GM18505 (cell line): Measurements from ENCODE around the gene NKAIN2.
"Not testable (repeated sequence)": the region's sequence is repeated elsewhere in the genome, so short reads cannot be mapped to it uniquely, and the experiment has no call there.

Experiments used
- ATAC-seq: cut with Tn5 transposase; IDR thresholded peaks from one replicate; pipeline ENCODE4 v1.9.1; 2021; ENCODE audit not compliant: unreplicated experiment
- POLR2A ChIP-seq: IDR thresholded peaks from 4 replicates; pipeline ENCODE4 v1.6.1; 2011; ENCODE audit warnings: borderline replicate concordance; ENCODE audit not compliant: insufficient read depth, insufficient read length; ENCODE audit errors: extremely low read depth

The NKAIN2 gene

DNA sequence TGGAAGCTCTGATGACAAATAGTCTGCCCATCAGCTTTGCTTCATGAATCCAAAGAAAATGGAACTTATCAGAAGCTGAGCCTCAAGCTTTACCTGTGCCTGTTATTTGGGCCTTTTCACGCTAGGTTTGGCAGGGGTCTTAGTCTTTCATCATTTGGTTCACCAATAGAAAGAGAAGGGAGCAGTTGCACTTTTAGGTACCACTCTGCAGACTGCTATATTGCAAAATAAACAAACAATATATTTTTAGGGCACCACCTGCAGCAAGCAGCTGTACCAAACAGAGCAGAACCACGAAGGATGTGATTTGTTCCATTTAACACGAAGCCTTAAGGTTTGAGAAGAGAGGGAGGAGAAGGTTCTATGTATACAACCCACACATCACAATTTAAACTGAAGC is 867.1 kb downstream of the NKAIN2 start:
- no peak for TF ChIP-seq POLR2A
- ATAC-seq = no peak

DNA sequence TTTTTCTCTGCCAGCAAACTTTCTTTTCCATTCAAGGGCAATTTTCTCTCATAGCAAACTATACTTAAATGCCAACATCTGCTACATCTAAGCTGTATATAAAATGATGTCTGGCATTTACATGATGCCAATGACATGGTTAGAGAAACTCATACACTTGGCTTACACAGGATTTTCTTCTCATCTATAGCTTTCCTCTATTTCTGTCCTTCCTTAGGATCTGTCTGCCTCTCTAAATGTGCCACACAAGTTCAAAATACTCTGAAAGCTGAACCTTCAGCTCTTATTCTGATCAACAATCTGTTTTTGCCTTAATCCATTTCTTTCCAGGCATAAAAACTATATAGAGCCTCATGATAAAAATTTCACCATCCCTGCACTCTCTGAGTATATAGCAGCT is 867.7 kb downstream of the NKAIN2 start:
- no peak for TF ChIP-seq POLR2A
- ATAC-seq = no peak

DNA sequence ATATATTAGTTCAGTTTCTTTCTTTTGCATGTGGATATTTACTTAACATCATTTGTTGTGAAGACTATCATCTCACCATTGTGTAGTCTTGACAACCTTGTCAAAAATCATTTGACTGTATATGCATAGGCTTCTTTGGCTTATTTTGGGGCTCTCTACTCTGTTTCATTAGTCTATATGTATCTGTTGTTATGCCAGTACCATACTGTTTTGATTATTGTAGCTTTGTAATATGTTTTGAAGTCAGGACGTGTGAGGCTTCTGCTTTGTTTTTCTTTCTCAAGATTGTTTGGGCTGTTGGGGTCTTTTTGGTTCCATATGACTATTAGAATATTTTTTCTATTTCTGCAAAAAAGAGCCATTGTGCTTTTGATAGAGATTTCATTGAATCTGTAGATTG is 870.4 kb downstream of the NKAIN2 start:
- ATAC-seq = no peak
- no peak for TF ChIP-seq POLR2A

DNA sequence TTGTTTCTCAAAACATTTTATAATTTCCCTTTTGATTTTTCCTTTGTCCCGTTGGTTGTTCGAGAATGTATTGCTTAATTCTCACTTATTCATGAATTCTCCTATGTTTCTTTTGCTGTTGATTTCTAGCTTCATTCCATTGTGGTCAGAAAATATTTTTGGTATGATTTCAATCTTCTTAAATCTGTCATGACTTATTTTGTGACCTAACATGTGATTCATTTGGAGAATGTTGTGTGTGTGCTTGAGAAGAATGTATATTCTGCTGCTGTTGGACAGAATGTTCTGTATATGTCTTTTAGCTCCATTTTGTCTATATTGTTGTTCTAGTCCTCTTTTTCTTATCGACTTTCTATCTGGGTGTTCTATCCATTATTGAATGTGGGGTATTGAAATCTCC is 872.4 kb downstream of the NKAIN2 start:
- TF ChIP-seq POLR2A = no peak
- ATAC-seq = no peak

DNA sequence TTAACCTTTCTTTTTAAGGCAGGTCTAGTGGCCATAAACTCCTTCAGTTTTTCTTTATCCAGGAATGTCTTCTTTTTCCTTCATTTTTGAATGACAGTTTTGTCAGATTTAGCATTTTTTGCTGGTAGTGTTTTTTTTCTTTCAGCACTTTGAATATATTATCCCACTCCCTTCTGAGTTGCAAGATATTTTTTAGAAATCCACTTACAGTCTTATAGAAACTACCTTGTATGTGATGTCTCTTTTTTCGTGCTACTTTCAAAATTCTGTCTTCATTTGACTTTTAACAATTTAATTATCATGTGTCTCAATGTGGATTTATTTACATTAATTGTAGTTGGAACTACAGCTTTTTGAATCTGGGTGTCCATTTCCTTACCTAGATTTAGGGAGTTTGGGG is 874.2 kb downstream of the NKAIN2 start:
- TF ChIP-seq POLR2A = no peak
- no peak for ATAC-seq

DNA sequence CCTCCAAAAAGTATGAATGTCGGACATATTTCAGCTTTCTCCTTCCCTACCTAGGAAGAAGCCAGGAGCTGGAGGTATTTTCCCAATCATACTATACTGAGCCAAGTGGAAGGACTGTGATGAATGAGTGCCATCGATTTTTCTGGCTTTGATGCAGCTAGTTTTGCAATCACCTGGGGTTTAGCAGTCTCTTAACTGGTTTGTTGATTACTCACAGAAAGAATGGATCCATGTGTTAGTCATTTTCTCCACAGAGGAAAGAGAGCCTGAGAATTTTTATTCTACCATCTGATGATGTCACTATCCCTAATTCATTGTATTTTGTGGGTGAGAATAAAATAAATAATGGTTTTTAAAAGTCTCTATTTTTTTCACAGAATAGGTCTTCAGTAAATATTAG is 875.7 kb downstream of the NKAIN2 start:
- no peak for TF ChIP-seq POLR2A
- ATAC-seq = no peak

DNA sequence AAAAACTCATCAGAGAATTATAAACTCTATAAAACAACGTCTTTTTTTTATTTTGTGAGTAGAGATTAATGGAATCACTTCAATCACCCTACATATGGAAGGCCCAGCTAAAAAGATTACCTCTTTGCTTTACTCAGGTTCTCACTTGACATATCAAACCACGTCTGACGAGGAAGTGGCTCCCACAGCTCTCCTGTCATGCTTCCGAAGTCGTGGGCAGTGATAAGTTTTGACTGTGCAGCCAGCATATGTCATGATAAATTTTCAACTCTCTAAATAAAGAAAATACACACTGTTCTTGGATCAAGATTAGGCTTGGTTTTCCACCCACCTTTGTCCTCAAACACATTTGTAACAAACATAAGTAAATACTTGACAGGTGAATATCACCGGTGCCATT is 879.1 kb downstream of the NKAIN2 start:
- no peak for ATAC-seq
- TF ChIP-seq POLR2A = no peak

DNA sequence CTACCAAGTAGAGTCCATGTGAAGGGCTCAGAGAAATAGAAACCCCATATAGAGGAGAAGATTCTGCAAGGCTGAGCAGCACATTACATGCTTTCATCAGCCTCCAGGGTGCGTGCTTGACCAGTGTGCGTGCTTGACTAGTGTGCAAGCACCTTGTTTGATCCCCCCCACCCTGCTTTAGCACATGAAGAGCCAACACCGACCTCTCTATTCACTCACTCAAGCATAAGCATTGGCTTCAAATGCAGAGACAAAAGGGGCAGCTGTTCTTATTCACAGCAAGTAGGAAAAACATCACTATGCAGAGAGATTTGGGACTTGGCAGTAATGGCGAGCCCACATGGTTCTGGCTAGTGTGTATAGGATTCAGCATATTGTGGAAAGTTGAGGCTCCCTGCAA is 879.8 kb downstream of the NKAIN2 start:
- no peak for ATAC-seq
- TF ChIP-seq POLR2A = no peak

DNA sequence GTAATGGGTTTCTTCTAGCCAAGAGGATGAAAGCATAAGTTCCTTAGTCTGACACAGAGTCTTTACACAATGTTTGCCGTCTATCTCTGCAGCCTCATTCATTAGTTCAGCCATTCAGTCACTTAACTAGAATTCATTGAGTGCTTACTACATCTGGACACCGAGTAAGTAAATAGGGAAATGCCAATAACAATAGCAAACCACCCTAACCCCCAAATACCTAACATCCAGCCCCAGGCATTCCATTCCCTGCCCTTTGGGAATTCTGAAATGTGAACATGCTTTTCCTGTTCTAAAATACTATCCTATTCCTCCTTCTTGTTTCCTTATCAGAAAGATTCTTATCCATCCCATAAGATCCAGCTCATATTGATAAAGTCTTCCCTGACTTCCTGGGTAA is 881.0 kb downstream of the NKAIN2 start:
- TF ChIP-seq POLR2A = no peak

DNA sequence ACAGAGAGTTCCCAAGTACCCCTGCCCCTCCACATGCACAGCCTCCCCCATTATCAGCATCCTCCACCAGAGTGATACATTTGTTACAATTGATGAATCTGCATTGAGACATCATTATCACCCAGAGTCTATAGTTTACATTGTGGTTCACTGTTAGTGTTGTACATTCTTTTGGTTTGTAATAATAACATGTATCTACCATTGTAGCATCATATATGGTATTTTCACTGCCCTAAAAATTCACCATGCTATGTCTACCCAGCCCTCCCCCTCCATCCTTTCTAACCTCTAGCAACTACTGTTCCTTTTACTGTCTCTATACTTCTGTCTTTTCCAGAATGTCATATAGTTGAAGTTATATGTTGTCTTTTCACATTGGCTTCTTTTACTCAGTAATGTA is 884.7 kb downstream of the NKAIN2 start:
- ATAC-seq = no peak
- TF ChIP-seq POLR2A = no peak

More for the DNA sequence above, 881.0 kb downstream of the NKAIN2 start:
- no peak for ATAC-seq

DNA sequence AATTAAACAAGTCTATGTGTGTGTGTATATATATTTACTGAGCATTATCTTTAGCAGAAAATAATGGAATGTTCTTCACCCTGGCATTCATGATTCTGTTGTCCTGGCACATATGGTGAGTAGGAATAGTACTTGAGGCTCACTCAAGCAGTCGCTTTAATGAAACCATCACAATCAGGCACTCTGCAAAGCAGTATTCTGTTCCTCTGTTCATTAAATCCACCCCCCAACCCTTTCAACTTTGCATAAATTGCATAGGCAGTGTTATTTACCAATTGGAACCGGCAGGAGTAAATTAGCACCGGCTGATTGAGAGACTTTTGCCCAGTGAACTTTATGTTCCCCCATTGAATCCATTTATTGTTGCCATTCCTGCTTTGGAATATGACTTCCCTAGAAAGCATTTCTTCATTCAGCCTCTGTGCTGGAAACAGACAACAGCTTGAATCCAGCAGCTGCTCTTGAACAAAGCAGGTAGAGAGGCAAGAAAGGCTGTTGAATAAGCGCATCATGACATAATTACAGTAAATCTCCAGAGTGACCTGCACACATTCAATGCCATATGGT is 890.6 kb downstream of the NKAIN2 start:
- ATAC-seq = no peak
- no peak for TF ChIP-seq POLR2A

DNA sequence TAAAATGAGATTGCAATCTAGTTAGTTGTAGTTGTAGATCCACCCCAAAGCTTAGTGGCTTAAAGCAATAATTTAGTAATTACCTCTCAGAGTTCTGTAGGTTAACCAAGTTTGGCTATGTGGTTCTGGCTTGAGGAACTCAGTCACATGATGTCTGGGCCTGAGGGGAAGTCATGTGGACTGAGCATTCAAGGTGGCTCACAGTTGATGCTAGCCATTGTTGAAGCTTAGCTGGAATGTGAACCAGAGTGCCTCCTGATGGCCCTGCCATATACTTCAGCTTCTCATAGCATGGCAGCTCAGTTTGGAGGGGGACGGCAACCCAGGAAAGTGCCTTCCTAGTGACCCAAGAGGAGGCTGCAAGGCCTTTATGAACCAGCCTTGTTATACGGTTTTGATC is 895.4 kb downstream of the NKAIN2 start:
- no peak for ATAC-seq
- no peak for TF ChIP-seq POLR2A

DNA sequence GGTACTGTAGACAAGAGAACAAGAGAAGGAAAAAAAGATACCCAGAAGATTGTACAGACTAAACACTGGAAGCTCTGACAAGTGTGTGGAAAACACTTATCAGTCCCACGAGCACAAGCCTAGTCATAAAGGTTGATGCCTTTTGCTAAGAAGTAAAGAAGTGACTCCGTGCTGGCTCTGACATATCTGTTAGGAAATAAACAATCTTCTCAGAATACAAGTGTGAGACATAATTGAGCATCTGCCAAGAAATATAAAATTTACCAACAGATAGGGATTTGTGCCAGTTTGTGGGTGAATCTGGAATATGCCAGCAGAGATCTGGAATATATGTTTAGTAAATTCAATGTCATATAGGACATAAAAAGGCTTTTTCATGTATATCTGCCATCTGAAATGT is 899.9 kb downstream of the NKAIN2 start:
- no peak for TF ChIP-seq POLR2A
- no peak for ATAC-seq

DNA sequence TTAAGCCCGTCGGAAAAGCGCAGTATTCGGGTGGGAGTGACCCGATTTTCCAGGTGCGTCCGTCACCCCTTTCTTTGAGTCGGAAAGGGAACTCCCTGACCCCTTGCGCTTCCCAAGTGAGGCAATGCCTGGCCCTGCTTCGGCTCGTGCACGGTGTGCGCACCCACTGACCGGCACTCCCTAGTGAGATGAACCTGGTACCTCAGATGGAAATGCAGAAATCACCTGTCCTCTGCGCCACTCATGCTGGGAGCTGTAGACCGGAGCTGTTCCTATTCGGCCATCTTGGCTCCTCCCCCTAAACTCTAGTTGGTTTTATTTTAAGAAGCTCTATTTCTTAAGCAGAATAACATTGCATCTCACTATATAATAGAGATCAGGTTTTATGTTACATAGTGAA is 908.9 kb downstream of the NKAIN2 start:
- ATAC-seq = not testable (repeated sequence)

DNA sequence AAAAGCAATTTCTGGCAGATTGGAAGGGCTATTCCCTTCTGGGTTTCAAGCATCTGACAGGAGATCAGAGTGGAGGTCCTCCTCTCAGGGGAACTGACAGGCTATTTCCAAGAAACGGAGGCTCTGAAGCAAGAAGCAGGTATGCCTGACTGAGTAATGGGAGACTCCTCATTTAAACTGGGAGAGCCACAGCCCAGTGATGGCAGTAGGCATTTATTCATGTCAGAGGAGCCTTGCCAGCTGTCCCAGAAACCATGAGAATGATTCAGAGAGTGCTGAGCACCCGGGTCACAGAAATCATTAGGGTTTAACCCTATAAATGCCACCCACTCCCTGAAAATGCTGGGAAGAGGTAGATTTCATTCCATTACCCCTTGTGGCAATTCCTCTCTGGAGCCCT is 911.1 kb downstream of the NKAIN2 start:
- no peak for TF ChIP-seq POLR2A
- ATAC-seq = no peak
